ENCODE data around the gene SYT2. TPM values are rescaled to one million over a fixed set of nuclear protein-coding genes. Genes with fewer than 3 reads are reported as not detected.

The SYT2 gene
- total and polyA plus RNA-seq, 2 donors from 2014 or later: 0.15 to 0.19 TPM

DNA sequence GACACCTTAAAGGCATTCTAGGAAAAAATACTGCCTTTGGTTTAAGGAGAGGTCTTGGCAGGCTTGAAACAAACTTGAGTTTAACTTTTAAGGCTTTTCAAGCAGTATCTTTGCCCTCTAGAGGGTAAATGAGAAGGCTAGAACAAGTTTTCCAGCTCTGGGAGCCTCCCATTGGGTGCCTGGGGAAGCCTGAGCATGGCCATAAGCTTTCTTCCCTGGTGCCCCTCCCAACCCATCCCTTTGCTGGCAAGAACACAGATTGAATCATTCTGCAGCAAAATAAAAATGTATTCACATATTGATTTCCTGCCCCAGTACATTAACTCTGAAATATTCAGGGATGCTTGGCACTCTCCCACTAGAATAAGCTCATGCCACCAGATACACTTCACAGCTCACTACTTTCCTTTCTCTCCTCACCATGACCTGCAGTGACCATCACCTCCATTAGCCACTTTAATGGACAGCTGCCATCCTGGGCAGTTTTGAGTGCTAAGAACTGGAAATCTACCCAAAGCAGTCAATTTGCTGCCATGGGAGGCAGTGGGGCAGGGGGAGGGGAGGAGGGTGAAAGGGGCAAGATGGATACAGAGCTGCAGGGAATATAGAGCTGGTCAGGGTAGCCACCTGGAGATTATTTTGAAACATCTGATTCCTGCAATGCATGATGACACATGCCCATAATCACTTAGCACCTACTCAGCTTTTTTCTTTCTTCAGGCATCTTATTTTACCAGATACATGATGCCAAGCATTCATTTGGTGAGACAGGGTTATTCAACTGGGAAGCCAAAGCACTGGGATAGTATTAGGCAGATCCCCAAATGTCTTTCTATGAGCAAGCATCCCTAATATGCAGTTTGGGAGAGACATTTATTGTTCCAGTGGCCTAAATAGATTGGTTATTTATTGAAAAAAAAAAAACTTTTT, 140.6 kb downstream of the SYT2 start:
- Histone ChIP-seq H3K27ac (ENCODE audit: low read depth in 2 of 2, low read length in 2 of 2) (no peak overlapping the region), H3K36me3 (ENCODE audit: control insufficient read depth in 2 of 3, insufficient read depth in 3 of 3, low read length in 3 of 3) (peaks cover 0 to 5% (median 0%) of the 10 kb centered on the region in 3 donors), H3K9ac (ENCODE audit: low read length in 3 of 3) (no peak overlapping the region), H3K4me1 (ENCODE audit: control insufficient read depth in 2 of 3, insufficient read depth in 2 of 3, low read depth in 1 of 3, low read length in 3 of 3) (peaks cover 0 to 6% (median 5%) of the 10 kb centered on the region in 3 donors), H3K27me3 (ENCODE audit: control insufficient read depth, insufficient read depth, low read length) (no peaks in the 10 kb centered on the region), H3K9me3 (ENCODE audit: control insufficient read depth in 2 of 3, insufficient read depth in 1 of 3, low read length in 3 of 3) (no peaks in the 10 kb centered on the region), H3K4me3 (ENCODE audit: low read length in 3 of 3) (no peak overlapping the region)
- intact Hi-C loops (cut with DNase I): no loop called here
- DNase-seq (no peak), FAIRE-seq (no peak)
- no peak for TF ChIP-seq CTCF (IDR thresholded peaks at IDR 0.05; ENCODE audit: borderline replicate concordance, extremely low read depth, insufficient read depth)

DNA sequence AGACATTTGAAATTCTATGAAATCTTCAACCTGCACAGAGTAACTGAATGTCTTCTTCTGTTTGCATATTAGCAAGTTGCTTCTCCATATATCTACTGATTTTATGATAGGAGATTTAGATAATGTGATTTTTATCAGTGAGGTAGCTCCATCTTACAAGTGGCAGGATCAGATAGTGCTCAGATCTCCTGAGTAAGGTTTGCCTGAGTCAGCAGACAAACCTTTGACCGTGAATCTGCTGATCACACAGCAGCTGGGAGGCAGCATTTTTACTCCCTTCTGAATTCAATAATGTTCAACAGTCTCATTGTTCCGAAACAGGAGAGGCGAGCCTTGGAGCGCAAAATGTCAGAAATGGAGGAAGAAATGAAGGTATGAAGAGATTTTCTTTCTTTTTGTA, 141.4 kb downstream of the SYT2 start:
- DNase-seq (no peak), FAIRE-seq (no peak)
- H3K4me1 ChIP-seq (ENCODE audit: control insufficient read depth in 2 of 3, insufficient read depth in 2 of 3, low read depth in 1 of 3, low read length in 3 of 3): peaks cover 0 to 6% (median 5%) of the 10 kb centered on the region in 3 donors
- TF ChIP-seq CTCF (IDR thresholded peaks at IDR 0.05; ENCODE audit: borderline replicate concordance, extremely low read depth, insufficient read depth): no peak
- H3K27me3 ChIP-seq (ENCODE audit: control insufficient read depth, insufficient read depth, low read length): no peaks in the 10 kb centered on the region
- no peaks in the 10 kb centered on the region for H3K9me3 ChIP-seq (ENCODE audit: control insufficient read depth in 2 of 3, insufficient read depth in 1 of 3, low read length in 3 of 3)
- intact Hi-C loops (cut with DNase I): no loop called here
- H3K27ac ChIP-seq (ENCODE audit: low read depth in 2 of 2, low read length in 2 of 2): peak overlapping the region in 1 of 2 donors; percentile 41
- H3K9ac ChIP-seq (ENCODE audit: low read length in 3 of 3): no peak overlapping the region
- H3K4me3 ChIP-seq (ENCODE audit: low read length in 3 of 3): no peak overlapping the region
- peaks cover 0 to 5% (median 0%) of the 10 kb centered on the region in 3 donors for H3K36me3 ChIP-seq (ENCODE audit: control insufficient read depth in 2 of 3, insufficient read depth in 3 of 3, low read length in 3 of 3)

- Histone ChIP-seq H3K27ac (ENCODE audit: low read depth in 2 of 2, low read length in 2 of 2) (peak overlapping the region in 1 of 2 donors; percentile 41), H3K36me3 (ENCODE audit: control insufficient read depth in 2 of 3, insufficient read depth in 3 of 3, low read length in 3 of 3) (peaks cover 0 to 5% (median 0%) of the 10 kb centered on the region in 3 donors), H3K27me3 (ENCODE audit: control insufficient read depth, insufficient read depth, low read length) (no peaks in the 10 kb centered on the region), H3K4me1 (ENCODE audit: control insufficient read depth in 2 of 3, insufficient read depth in 2 of 3, low read depth in 1 of 3, low read length in 3 of 3) (peaks cover 0 to 6% (median 5%) of the 10 kb centered on the region in 3 donors), H3K9me3 (ENCODE audit: control insufficient read depth in 2 of 3, insufficient read depth in 1 of 3, low read length in 3 of 3) (no peaks in the 10 kb centered on the region), H3K9ac (ENCODE audit: low read length in 3 of 3) (no peak overlapping the region), H3K4me3 (ENCODE audit: low read length in 3 of 3) (no peak overlapping the region)
- intact Hi-C loops (cut with DNase I): no loop called here
- DNase-seq (peak in 1 of 5 donors; percentile 71), FAIRE-seq (no peak)
- no peak for TF ChIP-seq CTCF (IDR thresholded peaks at IDR 0.05; ENCODE audit: borderline replicate concordance, extremely low read depth, insufficient read depth)
Observed at GRCh38 chr1:202568410-202568809, 141.8 kb downstream of the SYT2 start.
